Brain microvascular endothelial cell (primary cell): ENCODE data around the gene KASH5.

Experiments
- DNase-seq: peaks from one replicate; pipeline ENCODE4 v3.0.0-alpha.2; 2020
- H3K27ac ChIP-seq: fragments of 250-450 bp; sonication (Bioruptor Pico); 2 replicates; pipeline ENCODE4 v1.5.1; 2020; ENCODE audit warnings: mild to moderate bottlenecking, moderate library complexity
- H3K27me3 ChIP-seq: fragments of 250-450 bp; sonication (Bioruptor Pico); replicated peaks from 2 replicates; pipeline ENCODE4 v1.5.1; 2020; ENCODE audit warnings: mild to moderate bottlenecking
- H3K36me3 ChIP-seq: fragments of 250-450 bp; sonication (Bioruptor Pico); replicated peaks from 2 replicates; pipeline ENCODE4 v1.5.1; 2020; ENCODE audit warnings: mild to moderate bottlenecking
- H3K4me3 ChIP-seq: 2 replicates; pipeline ENCODE4 v1.5.1; 2011; ENCODE audit warnings: low read depth, mild to moderate bottlenecking, control low read depth, low read length, moderate library complexity
- in situ Hi-C: cut with HindIII; loops from 2 replicates; pipeline ENCODE4 v1.10.0; 2017; ENCODE audit warnings: low sequenced_read_pairs, low pct_ligation_motif_present
- TF ChIP-seq, protein P1 (sequence below): IDR thresholded peaks from 2 replicates; pipeline ENCODE4 v1.5.1; 2011; ENCODE audit warnings: low read depth, mild to moderate bottlenecking, moderate library complexity, low read length, control low read depth, inconsistent platforms; ENCODE audit errors: missing control alignments

KASH5 gene

DNA sequence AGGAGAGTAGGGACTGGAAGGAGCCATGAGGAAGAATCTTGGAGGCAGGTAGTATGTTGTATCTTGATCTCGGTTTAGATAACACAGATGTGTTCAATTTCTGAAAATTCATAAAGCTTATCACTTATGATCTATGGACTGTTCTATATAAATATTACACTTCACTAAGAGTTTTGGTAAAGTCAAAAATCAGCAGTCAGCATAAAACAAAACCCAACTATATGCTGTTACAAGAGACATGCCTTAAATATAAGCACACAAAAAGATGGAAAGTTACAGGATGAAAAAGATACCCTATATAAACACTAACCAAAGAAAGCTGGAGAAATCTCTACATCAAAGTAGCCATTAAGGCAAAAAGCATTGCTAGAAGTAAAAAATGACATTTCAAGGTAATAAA, 4.5 kb upstream of the KASH5 start:
- Histone ChIP-seq H3K4me3 (no peak overlapping the region), H3K27ac (no peak overlapping the region), H3K27me3 (no peaks in the 10 kb centered on the region), H3K36me3 (no peaks in the 10 kb centered on the region)
- in situ Hi-C loops = no loop called here
- TF ChIP-seq, protein P1, sequence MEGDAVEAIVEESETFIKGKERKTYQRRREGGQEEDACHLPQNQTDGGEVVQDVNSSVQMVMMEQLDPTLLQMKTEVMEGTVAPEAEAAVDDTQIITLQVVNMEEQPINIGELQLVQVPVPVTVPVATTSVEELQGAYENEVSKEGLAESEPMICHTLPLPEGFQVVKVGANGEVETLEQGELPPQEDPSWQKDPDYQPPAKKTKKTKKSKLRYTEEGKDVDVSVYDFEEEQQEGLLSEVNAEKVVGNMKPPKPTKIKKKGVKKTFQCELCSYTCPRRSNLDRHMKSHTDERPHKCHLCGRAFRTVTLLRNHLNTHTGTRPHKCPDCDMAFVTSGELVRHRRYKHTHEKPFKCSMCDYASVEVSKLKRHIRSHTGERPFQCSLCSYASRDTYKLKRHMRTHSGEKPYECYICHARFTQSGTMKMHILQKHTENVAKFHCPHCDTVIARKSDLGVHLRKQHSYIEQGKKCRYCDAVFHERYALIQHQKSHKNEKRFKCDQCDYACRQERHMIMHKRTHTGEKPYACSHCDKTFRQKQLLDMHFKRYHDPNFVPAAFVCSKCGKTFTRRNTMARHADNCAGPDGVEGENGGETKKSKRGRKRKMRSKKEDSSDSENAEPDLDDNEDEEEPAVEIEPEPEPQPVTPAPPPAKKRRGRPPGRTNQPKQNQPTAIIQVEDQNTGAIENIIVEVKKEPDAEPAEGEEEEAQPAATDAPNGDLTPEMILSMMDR = no peak
- DNase-seq = no peak

DNA sequence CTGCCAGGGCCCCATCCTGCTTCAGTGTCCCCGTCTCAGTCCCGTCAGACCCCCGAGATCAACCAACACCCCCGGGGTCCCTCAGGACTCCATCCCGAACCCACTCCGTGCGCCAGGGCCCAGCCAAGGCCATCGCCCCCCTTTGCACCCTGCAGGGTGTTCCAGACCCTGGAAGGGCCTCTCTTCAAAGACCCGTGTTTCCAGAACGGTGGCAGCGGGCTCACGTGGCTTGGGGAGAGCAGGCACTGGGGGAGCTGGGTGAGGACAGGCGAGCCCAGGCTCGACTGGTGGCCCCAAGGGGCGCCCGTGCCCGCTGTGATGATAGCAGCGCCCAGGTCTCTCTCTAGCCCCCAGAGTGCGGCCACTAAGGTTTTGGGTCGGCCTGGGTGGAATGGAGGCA, 1.4 kb downstream of the KASH5 start:
- DNase-seq = no peak
- H3K4me3 ChIP-seq = no peak overlapping the region
- no peaks in the 10 kb centered on the region for H3K36me3 ChIP-seq
- H3K27me3 ChIP-seq = peaks cover 6% of the 10 kb centered on the region
- TF ChIP-seq, protein P1 = no peak
- H3K27ac ChIP-seq = no peak overlapping the region
- in situ Hi-C loops = no loop called here

DNA sequence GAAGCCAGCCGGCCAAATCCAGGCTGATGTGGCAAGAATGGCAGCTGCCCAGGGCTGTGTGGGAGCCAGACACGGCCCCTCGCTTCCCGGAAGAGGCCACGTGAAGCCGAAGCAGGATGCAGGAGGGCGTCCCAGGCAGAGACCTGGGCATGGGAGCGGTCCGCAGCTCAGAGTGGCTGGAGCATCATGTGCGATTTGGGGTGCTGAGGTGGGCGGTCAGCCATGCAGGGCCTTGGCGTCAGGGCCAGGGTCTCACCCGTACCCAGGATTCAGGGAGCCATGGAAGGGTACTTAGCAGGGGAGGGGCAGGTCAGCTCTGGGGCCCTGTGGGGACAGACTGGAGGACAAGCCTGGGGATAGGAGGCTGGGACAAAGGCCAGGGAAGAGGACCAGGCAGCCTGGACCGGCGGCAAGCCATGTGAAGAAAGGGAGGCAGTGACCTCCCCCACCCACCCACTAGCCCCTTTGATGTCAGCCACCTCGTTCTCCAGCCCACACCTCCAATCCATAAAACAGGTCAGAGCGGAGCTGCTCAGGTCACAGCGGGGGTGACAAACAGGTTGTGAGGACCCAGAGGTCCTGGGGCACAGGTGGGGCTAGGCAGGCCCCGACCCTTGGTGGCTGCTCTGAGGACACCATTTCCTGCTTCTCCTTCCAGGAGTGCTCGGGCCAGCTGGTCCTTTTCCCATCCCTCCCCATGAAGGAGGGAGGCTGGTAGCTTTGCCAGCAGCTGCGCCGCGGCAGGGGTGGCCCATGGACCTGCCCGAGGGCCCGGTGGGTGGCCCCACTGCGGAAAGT, 2.3 kb downstream of the KASH5 start:
- Histone ChIP-seq H3K27ac (no peak overlapping the region), H3K36me3 (no peaks in the 10 kb centered on the region), H3K27me3 (peaks cover 7% of the 10 kb centered on the region), H3K4me3 (no peak overlapping the region)
- DNase-seq = no peak
- in situ Hi-C loops = no loop called here
- TF ChIP-seq, protein P1 = no peak

DNA sequence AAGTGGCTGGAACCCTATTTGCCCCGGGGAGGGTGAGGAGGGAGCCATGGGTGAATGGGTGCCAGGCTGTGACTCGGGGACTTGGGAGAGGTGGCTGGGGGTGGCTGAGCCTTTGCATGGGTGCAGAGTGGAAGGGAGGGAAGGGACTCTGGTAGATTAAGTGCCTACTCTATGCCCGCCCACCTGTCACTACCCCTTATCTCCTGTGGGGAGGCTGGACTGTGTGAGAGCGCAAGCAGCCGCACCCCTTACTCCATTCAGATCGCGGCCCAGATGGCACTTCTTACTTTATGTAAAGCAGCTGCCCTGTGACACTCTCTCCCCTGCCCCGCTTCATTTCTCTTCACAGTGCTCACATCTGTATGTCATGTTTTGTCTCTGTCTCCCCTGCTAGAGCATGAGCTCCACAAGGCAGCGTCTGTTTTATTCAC, 2.9 kb downstream of the KASH5 start:
- no peak for DNase-seq
- H3K27me3 ChIP-seq = peaks cover 7% of the 10 kb centered on the region
- TF ChIP-seq, protein P1 = no peak
- no peak overlapping the region for H3K4me3 ChIP-seq
- H3K27ac ChIP-seq = no peak overlapping the region
- H3K36me3 ChIP-seq = no peaks in the 10 kb centered on the region
- in situ Hi-C loops = no loop called here

DNA sequence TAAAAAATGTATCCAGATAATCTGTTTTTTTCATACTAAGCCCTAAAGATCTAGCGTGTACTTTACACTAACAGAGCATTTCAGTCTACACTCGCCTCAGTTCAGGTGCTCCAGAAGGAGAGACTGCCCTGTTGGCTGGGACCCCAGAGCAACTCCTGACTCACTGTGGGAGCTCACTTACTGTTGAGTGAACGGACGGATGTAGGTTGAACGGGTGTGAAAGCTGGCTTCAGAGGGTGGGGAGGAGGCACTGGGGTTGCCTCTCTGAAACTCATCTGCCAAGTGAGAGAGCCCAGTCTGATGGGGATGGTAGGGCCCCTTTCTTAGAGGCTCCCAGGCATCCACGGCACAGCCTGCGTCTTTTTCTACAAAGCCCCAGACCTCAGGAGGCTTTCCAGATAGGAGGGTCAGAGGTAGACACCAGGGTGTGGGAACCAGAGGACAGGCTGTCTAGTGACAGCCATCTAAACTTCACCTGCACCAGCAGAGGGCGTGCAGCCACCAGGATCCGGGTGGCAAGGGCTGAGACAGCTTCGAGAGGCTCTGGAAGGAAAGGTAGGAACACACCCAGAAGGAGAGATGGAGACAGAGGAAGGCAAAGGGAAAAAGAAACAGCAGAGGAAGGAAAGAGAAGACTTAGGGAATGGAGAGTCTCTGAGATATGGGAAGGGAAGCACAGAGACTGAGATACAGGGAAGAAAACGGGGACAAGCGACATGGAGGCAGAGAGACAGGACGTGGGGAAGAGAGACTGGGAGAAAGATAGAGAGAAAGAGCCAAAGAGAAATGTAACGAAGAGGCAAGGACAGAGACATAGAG, 3.7 kb downstream of the KASH5 start:
- peak; percentile 38 for DNase-seq
- Histone ChIP-seq H3K27ac (no peak overlapping the region), H3K27me3 (peaks cover 7% of the 10 kb centered on the region), H3K36me3 (no peaks in the 10 kb centered on the region), H3K4me3 (no peak overlapping the region)
- in situ Hi-C loops = no loop called here
- TF ChIP-seq, protein P1 = peak; percentile 93
